ENCODE data around the gene RHEBL1.

GRCh38 chr12:49060237-49061156, 9.3 kb downstream of the RHEBL1 start, which contains the start of gene KMT2D:
- TF ChIP-seq CTCF (optimal IDR thresholded peaks at IDR 0.05 in 1 of 3, IDR thresholded peaks at IDR 0.05 in 1 of 3, conservative IDR thresholded peaks at IDR 0.05 in 1 of 3; ENCODE audit: extremely low read depth in 1 of 3, insufficient read depth in 2 of 3, low read length in 3 of 3) = peak in 1 of 3 experiments; percentile 28
- no peak for TF ChIP-seq EZH2 (IDR thresholded peaks at IDR 0.05; ENCODE audit: low read length)

Data from keratinocyte (primary cell).